Stimulated activated naive CD8-positive, alpha-beta T cell treated with anti-CD3 and anti-CD28 coated beads, Interleukin-15, amount 100 ng/mL, for 72 hours (primary cell): Measurements from ENCODE around the gene COL23A1.

Source experiments
- ATAC-seq: fragments of 150-1000 bp; cut with Tn5 transposase; 2 replicates; pipeline ENCODE4 v1.10.0; 2021; ENCODE audit warnings: mild to moderate bottlenecking, moderate library complexity
- DNase-seq, 2 donors: peaks; one replicate each; pipeline ENCODE4 v3.0.0; 2021 to 2022
- H3K27ac Mint-ChIP-seq, 2 donors: one replicate each; pipeline ENCODE4 v1.8.0; 2022; ENCODE audit warnings: mild to moderate bottlenecking in 2 of 2, mixed read lengths in 2 of 2, moderate library complexity in 2 of 2
- H3K27me3 Mint-ChIP-seq: one replicate; pipeline ENCODE4 v1.8.0; 2022; ENCODE audit warnings: mixed read lengths
- H3K4me1 Mint-ChIP-seq: one replicate; pipeline ENCODE4 v1.8.0; 2022; ENCODE audit warnings: mild to moderate bottlenecking, mixed read lengths
- H3K4me3 Mint-ChIP-seq, 2 donors: one replicate each; pipeline ENCODE4 v1.8.0; 2022; ENCODE audit warnings: mild to moderate bottlenecking in 2 of 2, mixed read lengths in 2 of 2, moderate library complexity in 1 of 2
- H3K9me3 Mint-ChIP-seq, 2 donors: one replicate each; pipeline ENCODE4 v1.8.0; 2022; ENCODE audit warnings: mixed read lengths in 2 of 2

The COL23A1 gene

DNA sequence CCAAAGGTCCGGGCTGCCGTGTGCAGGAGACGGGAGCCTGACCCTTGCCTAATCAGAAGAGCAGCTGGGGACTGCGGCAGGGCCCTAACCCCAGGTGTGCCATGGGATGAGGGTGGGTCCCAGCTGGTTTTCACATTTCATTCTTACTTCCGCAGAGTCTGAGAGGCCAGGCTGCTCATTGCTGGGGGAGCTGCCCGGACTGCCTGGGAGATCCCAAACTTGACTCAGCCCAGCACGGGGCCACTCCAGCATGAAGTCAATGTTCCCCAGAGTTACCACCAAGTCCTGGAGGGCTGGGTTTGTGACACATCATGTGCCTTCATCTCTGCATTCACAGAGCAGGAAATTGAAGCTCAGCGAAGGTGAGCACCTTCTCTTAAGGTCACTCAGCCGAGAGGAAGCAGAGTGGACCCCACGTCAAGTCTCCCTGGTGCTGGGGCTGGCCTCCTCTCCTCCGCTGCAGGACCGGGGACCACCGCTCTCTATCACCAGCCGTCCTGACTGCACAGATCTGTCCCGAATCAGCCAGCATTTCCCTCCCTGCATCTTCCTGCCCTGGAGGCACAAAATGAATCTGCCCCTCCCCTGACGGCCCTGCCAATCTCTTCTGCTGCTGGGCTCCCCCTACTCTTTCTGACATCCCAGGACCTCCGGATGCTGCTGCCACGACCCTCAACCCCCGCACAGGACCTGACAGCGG is 303.0 kb downstream of the COL23A1 start:
- DNase-seq (no peak), ATAC-seq (no peak)
- no peaks in the 10 kb centered on the region for H3K4me1 Mint-ChIP-seq
- H3K27me3 Mint-ChIP-seq: peaks cover 8% of the 10 kb centered on the region
- H3K9me3 Mint-ChIP-seq: peaks cover 12 to 14% of the 10 kb centered on the region in 2 donors
- no peak overlapping the region for H3K4me3 Mint-ChIP-seq
- H3K27ac Mint-ChIP-seq: no peak overlapping the region

- Mint-ChIP-seq H3K4me1 (no peaks in the 10 kb centered on the region), H3K27me3 (peaks cover 8% of the 10 kb centered on the region), H3K4me3 (no peak overlapping the region), H3K9me3 (peaks cover 12 to 14% of the 10 kb centered on the region in 2 donors), H3K27ac (no peak overlapping the region)
- ATAC-seq (no peak), DNase-seq (no peak)
These were observed 303.7 kb downstream of the COL23A1 start for GRCh38 chr5:178286226-178287090.

- Mint-ChIP-seq H3K4me1 (no peaks in the 10 kb centered on the region), H3K27me3 (peaks cover 9% of the 10 kb centered on the region), H3K4me3 (no peak overlapping the region), H3K9me3 (peaks cover 12 to 14% of the 10 kb centered on the region in 2 donors), H3K27ac (no peak overlapping the region)
- DNase-seq: no peak
- no peak for ATAC-seq
These were observed 304.6 kb downstream of the COL23A1 start for GRCh38 chr5:178285399-178286225.

- H3K9me3 Mint-ChIP-seq: peaks cover 12 to 14% of the 10 kb centered on the region in 2 donors
- no peak overlapping the region for H3K4me3 Mint-ChIP-seq
- H3K27me3 Mint-ChIP-seq: peaks cover 15% of the 10 kb centered on the region
- H3K4me1 Mint-ChIP-seq: peaks cover 5% of the 10 kb centered on the region
- DNase-seq: no peak
- no peak for ATAC-seq
- H3K27ac Mint-ChIP-seq: no peak overlapping the region
These were observed 305.2 kb downstream of the COL23A1 start for GRCh38 chr5:178284996-178285395.

- ATAC-seq: no peak
- H3K27ac Mint-ChIP-seq: no peak overlapping the region
- DNase-seq: no peak
- H3K9me3 Mint-ChIP-seq: peaks cover 12 to 14% of the 10 kb centered on the region in 2 donors
- H3K4me3 Mint-ChIP-seq: no peak overlapping the region
- H3K4me1 Mint-ChIP-seq: peaks cover 14% of the 10 kb centered on the region
- peaks cover 23% of the 10 kb centered on the region for H3K27me3 Mint-ChIP-seq
These were observed 306.0 kb downstream of the COL23A1 start for GRCh38 chr5:178284093-178284675.

DNA sequence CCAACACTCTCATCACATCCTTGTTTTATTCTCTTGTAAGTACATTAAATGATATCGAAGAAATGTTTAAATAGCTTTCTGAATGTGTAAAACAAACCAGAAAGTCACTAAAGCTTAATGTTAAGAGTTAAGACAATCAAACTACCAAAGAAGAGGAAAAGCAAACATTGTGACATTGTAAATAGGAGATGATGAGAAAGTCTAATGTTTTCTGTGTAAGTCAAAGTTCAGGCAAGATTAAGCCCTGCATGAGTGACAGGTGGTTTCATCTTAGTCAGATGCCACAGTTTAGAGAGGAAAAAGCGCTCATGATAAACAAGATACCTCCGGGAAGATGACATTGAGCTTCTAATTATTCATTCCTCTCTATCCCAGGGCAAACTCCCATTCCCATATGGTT is 306.7 kb downstream of the COL23A1 start:
- Mint-ChIP-seq H3K27me3 (peaks cover 26% of the 10 kb centered on the region), H3K9me3 (peaks cover 12 to 14% of the 10 kb centered on the region in 2 donors), H3K4me3 (no peak overlapping the region), H3K27ac (no peak overlapping the region), H3K4me1 (peaks cover 17% of the 10 kb centered on the region)
- DNase-seq (no peak), ATAC-seq (no peak)

DNA sequence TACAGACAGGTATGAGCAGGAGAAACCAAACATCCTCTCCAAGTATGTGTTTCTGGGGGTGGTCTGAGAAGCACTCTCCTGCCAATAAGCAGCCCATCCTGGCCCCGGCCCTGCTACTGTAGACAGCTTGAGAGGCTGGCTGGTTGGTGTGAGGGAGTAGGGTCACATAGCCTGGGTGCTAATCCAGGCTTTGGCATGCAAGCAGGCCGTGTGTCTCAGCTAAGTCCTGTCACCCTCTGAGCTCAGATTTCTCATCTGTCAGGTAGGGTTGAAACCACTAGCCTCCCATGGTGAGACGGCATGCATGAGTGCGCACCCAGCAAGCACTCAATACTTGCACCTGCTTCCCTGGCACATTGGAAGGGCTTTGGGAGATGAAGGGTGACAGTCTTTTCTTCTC is 307.8 kb downstream of the COL23A1 start:
- Mint-ChIP-seq H3K4me3 (no peak overlapping the region), H3K9me3 (peaks cover 12 to 14% of the 10 kb centered on the region in 2 donors), H3K27ac (no peak overlapping the region), H3K4me1 (peaks cover 17% of the 10 kb centered on the region), H3K27me3 (peaks cover 18% of the 10 kb centered on the region)
- DNase-seq (no peak), ATAC-seq (no peak)

- peaks cover 18% of the 10 kb centered on the region for H3K27me3 Mint-ChIP-seq
- ATAC-seq: no peak
These were observed 308.9 kb downstream of the COL23A1 start for GRCh38 chr5:178281331-178281730.

DNA sequence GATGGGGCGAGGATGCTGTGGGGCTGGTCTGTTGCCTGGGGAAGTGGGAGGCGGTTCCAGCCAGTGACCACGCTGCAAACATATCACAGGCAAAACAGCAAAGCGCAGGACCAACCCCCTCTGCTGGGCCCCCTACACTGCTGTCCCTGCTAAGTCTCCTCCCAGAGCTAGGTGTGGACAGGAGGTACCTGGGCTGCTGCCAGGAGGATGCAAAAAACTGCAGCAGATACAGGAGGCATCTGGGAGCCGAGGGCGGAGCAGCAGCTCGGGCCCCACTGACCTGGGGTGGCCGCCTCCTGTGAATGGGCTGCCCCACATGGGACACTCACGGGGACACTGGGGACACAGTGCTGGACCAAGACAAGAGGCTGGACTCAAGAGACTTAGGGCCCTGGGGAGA is 309.6 kb downstream of the COL23A1 start:
- H3K27ac Mint-ChIP-seq: peak overlapping the region in 1 of 2 donors; percentile 83
- DNase-seq (no peak), ATAC-seq (no peak)
- peaks cover 12 to 14% of the 10 kb centered on the region in 2 donors for H3K9me3 Mint-ChIP-seq
- H3K4me3 Mint-ChIP-seq: no peak overlapping the region
- peaks cover 18% of the 10 kb centered on the region for H3K27me3 Mint-ChIP-seq
- H3K4me1 Mint-ChIP-seq: peaks cover 17% of the 10 kb centered on the region

More at GRCh38 chr5:178281331-178281730, 308.9 kb downstream of the COL23A1 start:
- H3K27ac Mint-ChIP-seq: no peak overlapping the region
- no peak overlapping the region for H3K4me3 Mint-ChIP-seq
- no peak for DNase-seq
- H3K4me1 Mint-ChIP-seq: peaks cover 17% of the 10 kb centered on the region
- H3K9me3 Mint-ChIP-seq: peaks cover 12 to 14% of the 10 kb centered on the region in 2 donors

GRCh38 chr5:178279723-178280438 is 310.3 kb downstream of the COL23A1 start:
- peaks cover 12 to 14% of the 10 kb centered on the region in 2 donors for H3K9me3 Mint-ChIP-seq
- peaks cover 18% of the 10 kb centered on the region for H3K27me3 Mint-ChIP-seq
- peak overlapping the region in 1 of 2 donors; percentile 32 for H3K4me3 Mint-ChIP-seq
- ATAC-seq (peak; percentile 81), DNase-seq (peak; percentile 62)
- peak overlapping the region; percentile 19 to 66 for H3K27ac Mint-ChIP-seq
- peaks cover 17% of the 10 kb centered on the region for H3K4me1 Mint-ChIP-seq

DNA sequence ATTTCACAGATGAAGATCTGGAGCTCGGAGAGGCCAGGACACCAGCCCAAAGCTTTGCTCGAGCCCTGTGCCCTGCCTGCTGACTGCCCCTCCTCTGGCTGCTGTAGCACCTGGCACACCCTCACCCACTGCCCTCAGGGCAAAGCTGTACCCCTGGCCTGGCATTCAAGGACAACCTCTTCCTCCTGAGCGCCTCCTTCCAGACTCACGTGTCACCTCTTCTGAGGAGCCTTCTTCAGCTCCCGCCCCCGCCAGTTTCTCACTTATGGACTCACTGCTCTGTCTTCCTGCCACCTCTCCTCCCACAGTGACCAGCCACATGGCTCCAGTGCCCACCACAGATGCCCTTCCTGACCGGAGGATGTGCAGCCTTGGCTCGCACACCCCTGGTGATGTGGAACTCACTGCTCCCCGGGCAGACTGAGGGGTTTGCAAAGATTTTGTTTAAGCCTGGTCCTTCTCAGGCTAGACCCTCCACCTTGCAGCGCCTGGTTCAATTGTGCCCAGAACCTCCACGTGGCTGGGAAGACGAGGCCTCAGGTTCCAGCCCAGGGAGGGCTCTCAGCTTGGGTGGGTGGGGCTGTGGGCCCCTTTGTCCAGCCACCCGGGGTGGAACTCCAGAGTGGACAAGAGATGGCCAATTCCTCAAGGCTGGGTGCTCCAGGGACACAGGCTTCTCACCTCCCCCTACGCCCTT is 311.0 kb downstream of the COL23A1 start:
- DNase-seq (no peak), ATAC-seq (peak; percentile 36)
- peaks cover 11 to 13% of the 10 kb centered on the region in 2 donors for H3K9me3 Mint-ChIP-seq
- peaks cover 17% of the 10 kb centered on the region for H3K4me1 Mint-ChIP-seq
- peaks cover 18% of the 10 kb centered on the region for H3K27me3 Mint-ChIP-seq
- no peak overlapping the region for H3K27ac Mint-ChIP-seq
- H3K4me3 Mint-ChIP-seq: no peak overlapping the region

DNA sequence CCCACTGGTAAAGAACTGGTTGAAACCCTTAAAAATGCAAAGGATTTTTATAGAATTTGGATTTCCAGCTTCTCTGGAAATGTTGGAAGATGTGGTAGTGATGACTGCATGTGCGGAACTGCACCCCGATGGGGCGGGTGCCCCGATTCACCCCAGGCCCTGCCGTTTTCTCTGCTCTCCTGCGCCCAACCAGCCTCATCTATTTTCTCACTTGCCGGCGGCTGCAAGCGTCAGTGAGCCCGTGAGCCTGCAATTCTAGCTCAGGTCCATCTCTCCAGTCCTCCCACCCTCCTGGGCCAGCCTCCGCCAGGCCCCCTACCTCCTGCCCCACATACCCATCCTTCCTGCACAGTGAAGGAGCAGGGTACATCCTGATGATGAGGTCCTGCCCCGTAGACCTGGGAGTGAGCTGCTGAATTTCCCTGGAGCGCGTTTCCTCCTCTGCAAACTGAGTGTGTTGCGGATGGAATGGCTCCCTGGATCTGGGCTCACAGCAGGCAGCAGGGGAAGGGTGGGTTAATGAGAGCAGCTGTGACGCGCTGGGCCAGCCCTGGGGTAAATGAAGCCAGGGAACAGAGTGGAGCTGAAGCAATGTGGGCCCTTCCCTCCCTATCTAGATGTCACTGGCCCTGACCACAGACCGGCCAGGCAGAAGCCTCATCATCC is 311.7 kb downstream of the COL23A1 start:
- peaks cover 18% of the 10 kb centered on the region for H3K27me3 Mint-ChIP-seq
- H3K27ac Mint-ChIP-seq: no peak overlapping the region
- DNase-seq (no peak), ATAC-seq (no peak)
- peaks cover 5 to 6% of the 10 kb centered on the region in 2 donors for H3K9me3 Mint-ChIP-seq
- H3K4me3 Mint-ChIP-seq: no peak overlapping the region
- peaks cover 17% of the 10 kb centered on the region for H3K4me1 Mint-ChIP-seq

- Mint-ChIP-seq H3K4me3 (no peak overlapping the region), H3K4me1 (peaks cover 17% of the 10 kb centered on the region), H3K27ac (peak overlapping the region in 1 of 2 donors; percentile 57), H3K9me3 (no peaks in the 10 kb centered on the region), H3K27me3 (peaks cover 18% of the 10 kb centered on the region)
- ATAC-seq: no peak
- no peak for DNase-seq
These were observed 312.3 kb downstream of the COL23A1 start for GRCh38 chr5:178277866-178278265.
